ENCODE data around the gene SYF2. TPM values are rescaled to one million over a fixed set of nuclear protein-coding genes. Genes with fewer than 3 reads are reported as not detected.
"Not testable (repeated sequence)": the region's sequence is repeated elsewhere in the genome, so short reads cannot be mapped to it uniquely, and the experiment has no call there.

Gene SYF2
- 10 to 100 TPM; 11.0 to 21.8 (median 16.8) TPM for total RNA-seq
- long read RNA-seq, partial matches to known transcripts: 2 of 4 reads
- long read RNA-seq, other reads (novel, unspliced or antisense): 0 of 4 reads

- Histone ChIP-seq H3K4me3 (peak within 1 kb of the TSS; percentile 73 to 96 (median 95)), H3K36me3 (peaks cover 2 to 36% (median 13%) of the 10 kb centered on the region in 4 donors), H3K4me1 (peaks cover 0 to 10% (median 0%) of the 10 kb centered on the region in 4 donors), H3K9me3 (no peaks in the 10 kb centered on the region), H3K27me3 (no peaks in the 10 kb centered on the region), H3K27ac (peak within 1 kb of the TSS; percentile 86 to 91 (median 86))
- WGBS (ENCODE audit: insufficient coverage, low coverage, low lambda C conversion rate, missing lambda C conversion rate): 0% methylated on average over 29 of the region's 54 CpGs
- ATAC-seq: peak; percentile 92 to 94 (median 93)
- intact Hi-C loops (cut with DNase I): no loop called here
- TF ChIP-seq CTCF (IDR thresholded peaks at IDR 0.05) (no peak), POLR2A (IDR thresholded peaks at IDR 0.05) (peak; percentile 69)
- peak; percentile 85 to 88 (median 86) for DNase-seq
Measured at GRCh38 chr1:25232027-25232865, at the start of gene SYF2. SYF2 (minus strand) TSS chr1:25232502; CDS start chr1:25232467, 35 bp downstream.

- H3K4me1 ChIP-seq; H3K9me3 ChIP-seq; H3K27me3 ChIP-seq; intact Hi-C loops (cut with DNase I); H3K4me3 ChIP-seq; H3K27ac ChIP-seq; H3K36me3 ChIP-seq; DNase-seq: not testable (repeated sequence)
- no CpG with 5 or more reads among the region's 5 CpGs for WGBS (ENCODE audit: insufficient coverage, low coverage, low lambda C conversion rate, missing lambda C conversion rate)
- ATAC-seq: peak in 1 of 4 donors; percentile 14
Measured at GRCh38 chr1:25279693-25280111, 47.4 kb upstream of the SYF2 start.

GRCh38 chr1:25278790-25279189 lies 46.5 kb upstream of the SYF2 start:
- intact Hi-C loops (cut with DNase I); H3K4me1 ChIP-seq; ATAC-seq; DNase-seq; H3K4me3 ChIP-seq; H3K27ac ChIP-seq; H3K9me3 ChIP-seq; H3K27me3 ChIP-seq; H3K36me3 ChIP-seq: not testable (repeated sequence)
- WGBS (ENCODE audit: insufficient coverage, low coverage, low lambda C conversion rate, missing lambda C conversion rate): no CpG with 5 or more reads among the region's 8 CpGs

- H3K27me3 ChIP-seq; H3K27ac ChIP-seq; H3K36me3 ChIP-seq; H3K4me3 ChIP-seq; DNase-seq; H3K9me3 ChIP-seq; intact Hi-C loops (cut with DNase I); ATAC-seq; H3K4me1 ChIP-seq: not testable (repeated sequence)
- no CpG with 5 or more reads among the region's 2 CpGs for WGBS (ENCODE audit: insufficient coverage, low coverage, low lambda C conversion rate, missing lambda C conversion rate)
Measured at GRCh38 chr1:25278358-25278757, 46.1 kb upstream of the SYF2 start.

GRCh38 chr1:25277295-25277694 lies 45.0 kb upstream of the SYF2 start:
- intact Hi-C loops (cut with DNase I); H3K27me3 ChIP-seq; H3K27ac ChIP-seq; H3K4me3 ChIP-seq; H3K4me1 ChIP-seq; ATAC-seq; DNase-seq; H3K36me3 ChIP-seq; H3K9me3 ChIP-seq: not testable (repeated sequence)
- WGBS (ENCODE audit: insufficient coverage, low coverage, low lambda C conversion rate, missing lambda C conversion rate): 43% methylated on average over 1 of the region's 1 CpG

GRCh38 chr1:25275648-25276047 lies 43.3 kb upstream of the SYF2 start:
- H3K4me1 ChIP-seq; intact Hi-C loops (cut with DNase I): not testable (repeated sequence)

GRCh38 chr1:25272238-25272637 lies 39.9 kb upstream of the SYF2 start, which contains the start of gene RHD:
RHD (plus strand) TSS chr1:25272509; CDS start chr1:25272548, 39 bp downstream.
- H3K36me3 ChIP-seq; H3K4me1 ChIP-seq; intact Hi-C loops (cut with DNase I); DNase-seq; ATAC-seq; H3K27ac ChIP-seq; H3K27me3 ChIP-seq; H3K4me3 ChIP-seq; H3K9me3 ChIP-seq: not testable (repeated sequence)
- no CpG with 5 or more reads among the region's 8 CpGs for WGBS (ENCODE audit: insufficient coverage, low coverage, low lambda C conversion rate, missing lambda C conversion rate)

More at GRCh38 chr1:25275648-25276047, 43.3 kb upstream of the SYF2 start:
- not testable (repeated sequence) for H3K27ac ChIP-seq, DNase-seq, H3K9me3 ChIP-seq, ATAC-seq, H3K4me3 ChIP-seq, H3K36me3 ChIP-seq, H3K27me3 ChIP-seq
- 38% methylated on average over 4 of the region's 4 CpGs for WGBS (ENCODE audit: insufficient coverage, low coverage, low lambda C conversion rate, missing lambda C conversion rate)

GRCh38 chr1:25268143-25268760 lies 36.0 kb upstream of the SYF2 start:
- ATAC-seq; H3K4me1 ChIP-seq; H3K27me3 ChIP-seq; H3K9me3 ChIP-seq; H3K27ac ChIP-seq; intact Hi-C loops (cut with DNase I); DNase-seq; H3K36me3 ChIP-seq: not testable (repeated sequence)
- H3K4me3 ChIP-seq: peak overlapping the region in 1 of 3 donors; percentile 58
- 70% methylated on average over 2 of the region's 14 CpGs for WGBS (ENCODE audit: insufficient coverage, low coverage, low lambda C conversion rate, missing lambda C conversion rate)

- Histone ChIP-seq H3K4me3 (peak overlapping the region; percentile 16 to 58 (median 51)), H3K27ac (peak overlapping the region; percentile 60 to 79 (median 60))
- H3K27me3 ChIP-seq; H3K4me1 ChIP-seq; H3K9me3 ChIP-seq; intact Hi-C loops (cut with DNase I); H3K36me3 ChIP-seq: not testable (repeated sequence)
- peak; percentile 69 to 88 (median 88) for DNase-seq
- ATAC-seq: peak; percentile 90 to 96 (median 94)
- WGBS (ENCODE audit: insufficient coverage, low coverage, low lambda C conversion rate, missing lambda C conversion rate): 0% methylated on average over 16 of the region's 56 CpGs
Measured at GRCh38 chr1:25267288-25268142, 35.2 kb upstream of the SYF2 start.
